ENCODE data around the gene ADCK1. TPM values are rescaled to one million over a fixed set of nuclear protein-coding genes. Genes with fewer than 3 reads are reported as not detected.

Gene ADCK1
- total and polyA plus RNA-seq, 2 experiments from 2014 or later: 6.7 to 11.2 TPM

- TF ChIP-seq, protein P1, sequence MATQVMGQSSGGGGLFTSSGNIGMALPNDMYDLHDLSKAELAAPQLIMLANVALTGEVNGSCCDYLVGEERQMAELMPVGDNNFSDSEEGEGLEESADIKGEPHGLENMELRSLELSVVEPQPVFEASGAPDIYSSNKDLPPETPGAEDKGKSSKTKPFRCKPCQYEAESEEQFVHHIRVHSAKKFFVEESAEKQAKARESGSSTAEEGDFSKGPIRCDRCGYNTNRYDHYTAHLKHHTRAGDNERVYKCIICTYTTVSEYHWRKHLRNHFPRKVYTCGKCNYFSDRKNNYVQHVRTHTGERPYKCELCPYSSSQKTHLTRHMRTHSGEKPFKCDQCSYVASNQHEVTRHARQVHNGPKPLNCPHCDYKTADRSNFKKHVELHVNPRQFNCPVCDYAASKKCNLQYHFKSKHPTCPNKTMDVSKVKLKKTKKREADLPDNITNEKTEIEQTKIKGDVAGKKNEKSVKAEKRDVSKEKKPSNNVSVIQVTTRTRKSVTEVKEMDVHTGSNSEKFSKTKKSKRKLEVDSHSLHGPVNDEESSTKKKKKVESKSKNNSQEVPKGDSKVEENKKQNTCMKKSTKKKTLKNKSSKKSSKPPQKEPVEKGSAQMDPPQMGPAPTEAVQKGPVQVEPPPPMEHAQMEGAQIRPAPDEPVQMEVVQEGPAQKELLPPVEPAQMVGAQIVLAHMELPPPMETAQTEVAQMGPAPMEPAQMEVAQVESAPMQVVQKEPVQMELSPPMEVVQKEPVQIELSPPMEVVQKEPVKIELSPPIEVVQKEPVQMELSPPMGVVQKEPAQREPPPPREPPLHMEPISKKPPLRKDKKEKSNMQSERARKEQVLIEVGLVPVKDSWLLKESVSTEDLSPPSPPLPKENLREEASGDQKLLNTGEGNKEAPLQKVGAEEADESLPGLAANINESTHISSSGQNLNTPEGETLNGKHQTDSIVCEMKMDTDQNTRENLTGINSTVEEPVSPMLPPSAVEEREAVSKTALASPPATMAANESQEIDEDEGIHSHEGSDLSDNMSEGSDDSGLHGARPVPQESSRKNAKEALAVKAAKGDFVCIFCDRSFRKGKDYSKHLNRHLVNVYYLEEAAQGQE (IDR thresholded peaks at IDR 0.05; ENCODE audit: unreplicated experiment): no peak
- TF ChIP-seq CREB1 (CRISPR knock-in tag; IDR thresholded peaks at IDR 0.05; ENCODE audit: low read depth) (no peak), EZH2phosphoT487 (IDR thresholded peaks at IDR 0.05; ENCODE audit: unreplicated experiment) (no peak), NANOG (IDR thresholded peaks at IDR 0.05; ENCODE audit: borderline replicate concordance) (no peak)
Measured at GRCh38 chr14:77832297-77832696, 32.4 kb downstream of the ADCK1 start (continued).

- H3K27ac Mint-ChIP-seq: no peak overlapping the region
- TF ChIP-seq CREB1 (CRISPR knock-in tag; IDR thresholded peaks at IDR 0.05; ENCODE audit: low read depth): no peak
- TF ChIP-seq ETS1 (IDR thresholded peaks at IDR 0.05): no peak
- no peak for TF ChIP-seq EZH2phosphoT487 (IDR thresholded peaks at IDR 0.05; ENCODE audit: unreplicated experiment)
- TF ChIP-seq NANOG (IDR thresholded peaks at IDR 0.05; ENCODE audit: borderline replicate concordance): no peak
- TF ChIP-seq ZNF114 (CRISPR knock-in tag; IDR thresholded peaks at IDR 0.05): no peak
- TF ChIP-seq STAT1 (IDR thresholded peaks at IDR 0.05; ENCODE audit: unreplicated experiment): no peak
- TF ChIP-seq, protein P1 (IDR thresholded peaks at IDR 0.05; ENCODE audit: unreplicated experiment): no peak
- TF ChIP-seq, protein P2, sequence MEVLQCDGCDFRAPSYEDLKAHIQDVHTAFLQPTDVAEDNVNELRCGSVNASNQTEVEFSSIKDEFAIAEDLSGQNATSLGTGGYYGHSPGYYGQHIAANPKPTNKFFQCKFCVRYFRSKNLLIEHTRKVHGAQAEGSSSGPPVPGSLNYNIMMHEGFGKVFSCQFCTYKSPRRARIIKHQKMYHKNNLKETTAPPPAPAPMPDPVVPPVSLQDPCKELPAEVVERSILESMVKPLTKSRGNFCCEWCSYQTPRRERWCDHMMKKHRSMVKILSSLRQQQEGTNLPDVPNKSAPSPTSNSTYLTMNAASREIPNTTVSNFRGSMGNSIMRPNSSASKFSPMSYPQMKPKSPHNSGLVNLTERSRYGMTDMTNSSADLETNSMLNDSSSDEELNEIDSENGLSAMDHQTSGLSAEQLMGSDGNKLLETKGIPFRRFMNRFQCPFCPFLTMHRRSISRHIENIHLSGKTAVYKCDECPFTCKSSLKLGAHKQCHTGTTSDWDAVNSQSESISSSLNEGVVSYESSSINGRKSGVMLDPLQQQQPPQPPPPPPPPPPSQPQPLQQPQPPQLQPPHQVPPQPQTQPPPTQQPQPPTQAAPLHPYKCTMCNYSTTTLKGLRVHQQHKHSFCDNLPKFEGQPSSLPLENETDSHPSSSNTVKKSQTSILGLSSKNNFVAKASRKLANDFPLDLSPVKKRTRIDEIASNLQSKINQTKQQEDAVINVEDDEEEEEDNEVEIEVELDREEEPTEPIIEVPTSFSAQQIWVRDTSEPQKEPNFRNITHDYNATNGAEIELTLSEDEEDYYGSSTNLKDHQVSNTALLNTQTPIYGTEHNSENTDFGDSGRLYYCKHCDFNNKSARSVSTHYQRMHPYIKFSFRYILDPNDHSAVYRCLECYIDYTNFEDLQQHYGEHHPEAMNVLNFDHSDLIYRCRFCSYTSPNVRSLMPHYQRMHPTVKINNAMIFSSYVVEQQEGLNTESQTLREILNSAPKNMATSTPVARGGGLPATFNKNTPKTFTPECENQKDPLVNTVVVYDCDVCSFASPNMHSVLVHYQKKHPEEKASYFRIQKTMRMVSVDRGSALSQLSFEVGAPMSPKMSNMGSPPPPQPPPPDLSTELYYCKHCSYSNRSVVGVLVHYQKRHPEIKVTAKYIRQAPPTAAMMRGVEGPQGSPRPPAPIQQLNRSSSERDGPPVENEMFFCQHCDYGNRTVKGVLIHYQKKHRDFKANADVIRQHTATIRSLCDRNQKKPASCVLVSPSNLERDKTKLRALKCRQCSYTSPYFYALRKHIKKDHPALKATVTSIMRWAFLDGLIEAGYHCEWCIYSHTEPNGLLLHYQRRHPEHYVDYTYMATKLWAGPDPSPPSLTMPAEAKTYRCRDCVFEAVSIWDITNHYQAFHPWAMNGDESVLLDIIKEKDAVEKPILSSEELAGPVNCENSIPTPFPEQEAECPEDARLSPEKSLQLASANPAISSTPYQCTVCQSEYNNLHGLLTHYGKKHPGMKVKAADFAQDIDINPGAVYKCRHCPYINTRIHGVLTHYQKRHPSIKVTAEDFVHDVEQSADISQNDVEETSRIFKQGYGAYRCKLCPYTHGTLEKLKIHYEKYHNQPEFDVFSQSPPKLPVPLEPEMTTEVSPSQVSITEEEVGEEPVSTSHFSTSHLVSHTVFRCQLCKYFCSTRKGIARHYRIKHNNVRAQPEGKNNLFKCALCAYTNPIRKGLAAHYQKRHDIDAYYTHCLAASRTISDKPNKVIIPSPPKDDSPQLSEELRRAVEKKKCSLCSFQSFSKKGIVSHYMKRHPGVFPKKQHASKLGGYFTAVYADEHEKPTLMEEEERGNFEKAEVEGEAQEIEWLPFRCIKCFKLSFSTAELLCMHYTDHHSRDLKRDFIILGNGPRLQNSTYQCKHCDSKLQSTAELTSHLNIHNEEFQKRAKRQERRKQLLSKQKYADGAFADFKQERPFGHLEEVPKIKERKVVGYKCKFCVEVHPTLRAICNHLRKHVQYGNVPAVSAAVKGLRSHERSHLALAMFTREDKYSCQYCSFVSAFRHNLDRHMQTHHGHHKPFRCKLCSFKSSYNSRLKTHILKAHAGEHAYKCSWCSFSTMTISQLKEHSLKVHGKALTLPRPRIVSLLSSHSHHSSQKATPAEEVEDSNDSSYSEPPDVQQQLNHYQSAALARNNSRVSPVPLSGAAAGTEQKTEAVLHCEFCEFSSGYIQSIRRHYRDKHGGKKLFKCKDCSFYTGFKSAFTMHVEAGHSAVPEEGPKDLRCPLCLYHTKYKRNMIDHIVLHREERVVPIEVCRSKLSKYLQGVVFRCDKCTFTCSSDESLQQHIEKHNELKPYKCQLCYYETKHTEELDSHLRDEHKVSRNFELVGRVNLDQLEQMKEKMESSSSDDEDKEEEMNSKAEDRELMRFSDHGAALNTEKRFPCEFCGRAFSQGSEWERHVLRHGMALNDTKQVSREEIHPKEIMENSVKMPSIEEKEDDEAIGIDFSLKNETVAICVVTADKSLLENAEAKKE (CRISPR knock-in tag; IDR thresholded peaks at IDR 0.05): no peak
- TF ChIP-seq ZNF331 (CRISPR knock-in tag; IDR thresholded peaks at IDR 0.05; ENCODE audit: low read depth): no peak
- no peak for TF ChIP-seq POLR2AphosphoS5 (IDR thresholded peaks at IDR 0.05; ENCODE audit: low read depth)
- no peak for TF ChIP-seq JUNB (IDR thresholded peaks at IDR 0.05; ENCODE audit: unreplicated experiment)
Measured at GRCh38 chr14:77837926-77838325, 38.0 kb downstream of the ADCK1 start.

More at GRCh38 chr14:77837926-77838325, 38.0 kb downstream of the ADCK1 start:
- Histone ChIP-seq H3K79me2 (replicated peaks; ENCODE audit: insufficient read depth) (no peaks in the 10 kb centered on the region), H3F3A (replicated peaks; ENCODE audit: low read depth) (no peaks in the 10 kb centered on the region), H3K4me2 (no peak overlapping the region), H3K4me1 (ENCODE audit: insufficient read depth) (no peaks in the 10 kb centered on the region), H3K27me3 (ENCODE audit: insufficient read depth) (no peaks in the 10 kb centered on the region), H3K9me2 (ENCODE audit: insufficient read depth) (no peaks in the 10 kb centered on the region), H3K36me3 (ENCODE audit: insufficient read depth) (no peaks in the 10 kb centered on the region), H3K27ac (ENCODE audit: low read depth) (no peak overlapping the region), H2AFZ (no peak overlapping the region), H4K20me1 (replicated peaks; ENCODE audit: insufficient read depth) (no peaks in the 10 kb centered on the region), H3K4me3 (no peak overlapping the region)
- Mint-ChIP-seq H3K4me1 (peaks cover 8% of the 10 kb centered on the region), H3K36me3 (ENCODE audit: low read depth) (no peaks in the 10 kb centered on the region; the same call in 2 of the 3 replicates), H3K4me3 (no peak overlapping the region), H3K9me3 (no peaks in the 10 kb centered on the region), H3K27me3 (ENCODE audit: insufficient read depth, low read depth, poor library complexity) (peaks cover 2% of the 10 kb centered on the region)
- ATAC-seq: no peak
- no peak for DNase-seq (ENCODE audit: low spot score)
